Suprapubic skin (tissue), 4 donors: ENCODE measurements around the gene ABCA8. TPM values are rescaled to one million over a fixed set of nuclear protein-coding genes. Genes with fewer than 3 reads are reported as not detected.

Experiments used
- DNase-seq, 2 donors: peaks; one replicate each; pipeline ENCODE4 v3.0.0-alpha.2; 2019; ENCODE audit warnings: low spot score in 2 of 2
- H3K27ac ChIP-seq: fragments of 200-600 bp; sonication (generic); one replicate; pipeline ENCODE4 v1.5.1; 2019
- H3K27me3 ChIP-seq: fragments of 200-600 bp; sonication (generic); one replicate; pipeline ENCODE4 v1.5.1; 2019
- H3K36me3 ChIP-seq: fragments of 200-600 bp; sonication (generic); one replicate; pipeline ENCODE4 v1.5.1; 2019
- H3K4me1 ChIP-seq: fragments of 200-600 bp; sonication (generic); one replicate; pipeline ENCODE4 v1.5.1; 2019
- H3K4me3 ChIP-seq: fragments of 200-600 bp; sonication (generic); one replicate; pipeline ENCODE4 v1.5.1; 2019; ENCODE audit warnings: mild to moderate bottlenecking
- H3K9me3 ChIP-seq: fragments of 200-600 bp; sonication (generic); one replicate; pipeline ENCODE4 v1.5.1; 2019
- EP300 ChIP-seq: sonication (generic); formaldehyde crosslinking; IDR thresholded peaks from one replicate; pipeline ENCODE4 v1.6.1; 2017; ENCODE audit warnings: antibody characterized with exemption
- POLR2A ChIP-seq, 2 donors: fragments of 450-650 bp; IDR thresholded peaks; one replicate each; pipeline ENCODE4 v1.6.1; 2017; ENCODE audit warnings: antibody characterized with exemption in 2 of 2, mild to moderate bottlenecking in 2 of 2, moderate library complexity in 2 of 2
- POLR2AphosphoS5 ChIP-seq, 3 donors: sonication (generic); formaldehyde crosslinking; IDR thresholded peaks; one replicate each; pipeline ENCODE4 v1.6.1; 2017; ENCODE audit warnings: antibody characterized with exemption in 3 of 3
- WGBS: methylation state at CpG from one replicate; pipeline ENCODE4 v1.1.5; 2018; 5-methylcytosine and 5-hydroxymethylcytosine counted together
- total RNA-seq, 4 donors: library from RNA; depleted of rRNA; stranded (reverse); fragments of >200 nt; gene quantifications; one replicate each; pipeline ENCODE4 v1.1.0, GENCODE V29; 2016
- TF ChIP-seq, protein P1 (sequence below), 2 donors: fragments of 200-600 bp in 1 of 2; fragments of 450-650 bp in 1 of 2; sonication (generic) in 1 of 2; IDR thresholded peaks; one replicate each; pipeline ENCODE4 v1.5.1; 2016 to 2019; ENCODE audit warnings: antibody characterized with exemption in 2 of 2, mild to moderate bottlenecking in 1 of 2, moderate library complexity in 1 of 2

ABCA8 gene
- total RNA-seq, 4 donors from 2014 or later = 5.5 to 16.7 (median 8.4) TPM

DNA sequence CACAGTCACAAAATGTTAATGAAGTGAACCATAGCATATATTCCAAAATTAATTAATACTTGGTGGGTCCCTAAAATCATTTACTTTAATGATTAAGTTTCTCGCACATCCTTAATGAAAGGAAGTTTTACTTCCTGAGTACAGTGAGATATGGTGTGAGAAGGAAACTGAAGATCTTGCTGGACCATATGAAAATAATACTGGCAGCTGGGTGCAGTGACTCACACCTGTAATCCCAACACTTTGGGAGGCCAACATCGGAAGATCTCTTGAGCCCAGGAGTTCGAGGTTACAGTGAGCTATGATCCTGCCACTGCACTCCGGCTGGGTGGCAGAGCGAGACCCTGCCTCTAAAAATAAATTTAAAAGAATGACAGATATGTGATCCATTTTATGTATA, 62.5 kb downstream of the ABCA8 start:
- DNase-seq = no peak
- TF ChIP-seq EP300 (no peak), POLR2AphosphoS5 (IDR thresholded peaks at IDR 0.05) (no peak), POLR2A (IDR thresholded peaks at IDR 0.05) (no peak)
- TF ChIP-seq, protein P1, sequence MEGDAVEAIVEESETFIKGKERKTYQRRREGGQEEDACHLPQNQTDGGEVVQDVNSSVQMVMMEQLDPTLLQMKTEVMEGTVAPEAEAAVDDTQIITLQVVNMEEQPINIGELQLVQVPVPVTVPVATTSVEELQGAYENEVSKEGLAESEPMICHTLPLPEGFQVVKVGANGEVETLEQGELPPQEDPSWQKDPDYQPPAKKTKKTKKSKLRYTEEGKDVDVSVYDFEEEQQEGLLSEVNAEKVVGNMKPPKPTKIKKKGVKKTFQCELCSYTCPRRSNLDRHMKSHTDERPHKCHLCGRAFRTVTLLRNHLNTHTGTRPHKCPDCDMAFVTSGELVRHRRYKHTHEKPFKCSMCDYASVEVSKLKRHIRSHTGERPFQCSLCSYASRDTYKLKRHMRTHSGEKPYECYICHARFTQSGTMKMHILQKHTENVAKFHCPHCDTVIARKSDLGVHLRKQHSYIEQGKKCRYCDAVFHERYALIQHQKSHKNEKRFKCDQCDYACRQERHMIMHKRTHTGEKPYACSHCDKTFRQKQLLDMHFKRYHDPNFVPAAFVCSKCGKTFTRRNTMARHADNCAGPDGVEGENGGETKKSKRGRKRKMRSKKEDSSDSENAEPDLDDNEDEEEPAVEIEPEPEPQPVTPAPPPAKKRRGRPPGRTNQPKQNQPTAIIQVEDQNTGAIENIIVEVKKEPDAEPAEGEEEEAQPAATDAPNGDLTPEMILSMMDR (IDR thresholded peaks at IDR 0.05) = no peak
- H3K9me3 ChIP-seq = no peaks in the 10 kb centered on the region
- H3K27me3 ChIP-seq = no peaks in the 10 kb centered on the region
- no peaks in the 10 kb centered on the region for H3K36me3 ChIP-seq
- no peaks in the 10 kb centered on the region for H3K4me1 ChIP-seq
- no peak overlapping the region for H3K4me3 ChIP-seq
- WGBS = 82% methylated on average over 5 of the region's 5 CpGs
- H3K27ac ChIP-seq = no peak overlapping the region

DNA sequence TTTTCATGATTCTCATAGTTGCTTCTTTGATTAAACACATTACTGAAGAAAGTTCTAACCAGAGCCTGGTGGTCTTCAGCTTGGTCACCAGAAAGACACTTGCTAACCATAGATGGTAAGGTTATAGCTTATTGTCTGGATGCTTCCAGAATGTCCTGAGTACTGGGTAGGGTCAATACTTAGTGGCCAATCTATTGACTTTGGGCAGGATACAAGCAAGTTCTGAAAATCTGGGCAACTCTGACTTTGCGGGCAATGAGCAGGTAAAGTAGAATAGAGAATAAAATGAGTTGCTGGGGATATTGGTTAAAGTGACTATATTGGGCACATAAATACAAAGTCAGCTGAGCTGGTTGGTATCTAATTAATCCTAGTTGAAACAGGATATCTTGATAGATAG, 63.0 kb downstream of the ABCA8 start:
- no peaks in the 10 kb centered on the region for H3K27me3 ChIP-seq
- no peak for TF ChIP-seq POLR2A (IDR thresholded peaks at IDR 0.05)
- TF ChIP-seq POLR2AphosphoS5 (IDR thresholded peaks at IDR 0.05) = no peak
- no peak for TF ChIP-seq EP300
- TF ChIP-seq, protein P1 (IDR thresholded peaks at IDR 0.05) = no peak
- H3K27ac ChIP-seq = no peak overlapping the region
- no peaks in the 10 kb centered on the region for H3K4me1 ChIP-seq
- no peaks in the 10 kb centered on the region for H3K9me3 ChIP-seq
- DNase-seq = no peak
- no peaks in the 10 kb centered on the region for H3K36me3 ChIP-seq
- WGBS = 97% methylated on average over 1 of the region's 1 CpG
- no peak overlapping the region for H3K4me3 ChIP-seq

DNA sequence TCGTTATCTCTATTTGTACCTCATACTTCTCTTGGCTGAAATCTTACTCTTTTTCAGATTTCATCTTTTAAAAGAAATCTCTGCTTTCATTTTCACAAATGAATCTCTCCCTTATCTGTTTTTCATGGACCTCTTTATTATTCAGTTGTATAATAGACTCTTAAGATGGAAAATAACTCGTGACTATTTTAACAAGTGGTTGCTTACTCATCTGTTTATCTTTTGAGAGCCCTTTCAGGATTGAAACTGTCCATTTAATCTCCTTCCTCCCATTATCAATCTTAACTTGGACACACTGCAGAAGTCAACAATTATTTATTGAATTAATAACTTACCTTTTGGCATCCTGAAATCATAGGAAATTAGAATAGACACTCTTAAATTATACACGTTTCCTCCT, 68.8 kb downstream of the ABCA8 start:
- Histone ChIP-seq H3K27me3 (no peaks in the 10 kb centered on the region), H3K27ac (no peak overlapping the region), H3K4me1 (no peaks in the 10 kb centered on the region), H3K36me3 (peaks cover 6% of the 10 kb centered on the region), H3K9me3 (no peaks in the 10 kb centered on the region), H3K4me3 (no peak overlapping the region)
- TF ChIP-seq EP300 = no peak
- TF ChIP-seq POLR2AphosphoS5 (IDR thresholded peaks at IDR 0.05) = no peak
- no peak for TF ChIP-seq POLR2A (IDR thresholded peaks at IDR 0.05)
- TF ChIP-seq, protein P1 (IDR thresholded peaks at IDR 0.05) = no peak
- WGBS = 81% methylated on average over 3 of the region's 3 CpGs
- no peak for DNase-seq

DNA sequence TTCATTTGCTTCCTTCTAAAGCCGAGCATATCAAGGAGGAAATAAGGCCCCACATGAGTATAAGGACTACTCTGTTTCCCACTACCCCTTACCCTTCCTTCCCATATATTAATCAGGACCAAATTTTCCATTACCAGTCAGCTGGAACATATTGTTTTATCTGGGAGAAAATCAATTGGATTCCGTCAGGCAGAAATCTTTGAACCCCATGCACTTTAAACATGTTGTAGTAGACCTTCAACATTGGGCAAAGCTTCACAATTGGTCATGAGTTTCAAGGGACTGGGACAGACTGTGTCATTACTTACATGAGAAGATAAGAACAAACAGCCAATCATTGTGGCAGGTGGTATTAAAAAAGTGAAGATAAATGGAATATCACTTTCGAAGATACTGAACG, 70.3 kb downstream of the ABCA8 start:
- 96% methylated on average over 4 of the region's 4 CpGs for WGBS
- H3K27ac ChIP-seq = no peak overlapping the region
- no peak for DNase-seq

DNA sequence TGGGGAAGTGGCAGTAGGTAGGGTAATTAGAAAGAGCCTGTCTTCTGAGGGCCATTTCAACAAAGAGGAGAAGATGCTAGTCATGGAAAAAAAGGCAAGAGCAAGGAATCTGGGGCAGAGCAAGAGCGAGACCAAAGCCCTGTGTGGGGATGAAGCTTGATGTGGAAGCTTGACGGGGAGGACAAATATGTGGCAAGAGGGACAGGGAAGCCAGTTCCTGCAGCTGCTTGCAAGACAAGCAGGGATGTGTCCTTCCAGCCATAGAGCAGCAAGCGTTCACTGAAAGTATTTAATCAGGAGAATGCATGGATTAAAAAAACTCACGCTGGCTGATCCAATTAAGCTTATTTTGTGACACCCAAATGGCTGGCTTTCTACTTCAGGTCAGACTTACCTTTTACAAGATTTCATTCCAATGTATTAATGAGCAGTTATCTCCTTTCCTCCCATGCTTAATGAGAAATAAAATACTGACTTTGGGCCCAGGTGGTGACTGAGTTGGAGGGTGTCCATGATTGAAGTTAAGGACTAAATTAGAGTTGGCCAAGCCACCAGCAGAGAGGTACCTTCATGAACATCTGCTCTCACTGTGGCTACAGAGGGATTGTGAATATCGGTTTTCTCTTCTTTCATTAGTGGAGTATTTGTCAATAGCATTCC, 76.8 kb downstream of the ABCA8 start:
- no peaks in the 10 kb centered on the region for H3K9me3 ChIP-seq

More for the DNA sequence above, 70.3 kb downstream of the ABCA8 start:
- H3K4me3 ChIP-seq = no peak overlapping the region
- peaks cover 16% of the 10 kb centered on the region for H3K36me3 ChIP-seq
- no peaks in the 10 kb centered on the region for H3K4me1 ChIP-seq
- no peak for TF ChIP-seq EP300
- TF ChIP-seq POLR2AphosphoS5 (IDR thresholded peaks at IDR 0.05) = no peak
- TF ChIP-seq, protein P1 (IDR thresholded peaks at IDR 0.05) = no peak
- TF ChIP-seq POLR2A (IDR thresholded peaks at IDR 0.05) = no peak
- H3K9me3 ChIP-seq = no peaks in the 10 kb centered on the region
- no peaks in the 10 kb centered on the region for H3K27me3 ChIP-seq

More for the DNA sequence above, 76.8 kb downstream of the ABCA8 start:
- TF ChIP-seq, protein P1 (IDR thresholded peaks at IDR 0.05) = no peak
- TF ChIP-seq POLR2AphosphoS5 (IDR thresholded peaks at IDR 0.05) = no peak
- TF ChIP-seq POLR2A (IDR thresholded peaks at IDR 0.05) = no peak
- no peak for TF ChIP-seq EP300
- 88% methylated on average over 5 of the region's 5 CpGs for WGBS
- H3K4me1 ChIP-seq = no peaks in the 10 kb centered on the region
- no peak overlapping the region for H3K4me3 ChIP-seq
- no peak for DNase-seq
- H3K36me3 ChIP-seq = peaks cover 29% of the 10 kb centered on the region
- H3K27ac ChIP-seq = no peak overlapping the region
- H3K27me3 ChIP-seq = no peaks in the 10 kb centered on the region
